COR-L47 (cell line): Measurements from ENCODE around the gene LINC00632.

Source experiments
- DNase-seq: peaks from one replicate; lab custom pipeline; 2025; lab: John Stamatoyannopoulos, UW

The LINC00632 gene

DNA sequence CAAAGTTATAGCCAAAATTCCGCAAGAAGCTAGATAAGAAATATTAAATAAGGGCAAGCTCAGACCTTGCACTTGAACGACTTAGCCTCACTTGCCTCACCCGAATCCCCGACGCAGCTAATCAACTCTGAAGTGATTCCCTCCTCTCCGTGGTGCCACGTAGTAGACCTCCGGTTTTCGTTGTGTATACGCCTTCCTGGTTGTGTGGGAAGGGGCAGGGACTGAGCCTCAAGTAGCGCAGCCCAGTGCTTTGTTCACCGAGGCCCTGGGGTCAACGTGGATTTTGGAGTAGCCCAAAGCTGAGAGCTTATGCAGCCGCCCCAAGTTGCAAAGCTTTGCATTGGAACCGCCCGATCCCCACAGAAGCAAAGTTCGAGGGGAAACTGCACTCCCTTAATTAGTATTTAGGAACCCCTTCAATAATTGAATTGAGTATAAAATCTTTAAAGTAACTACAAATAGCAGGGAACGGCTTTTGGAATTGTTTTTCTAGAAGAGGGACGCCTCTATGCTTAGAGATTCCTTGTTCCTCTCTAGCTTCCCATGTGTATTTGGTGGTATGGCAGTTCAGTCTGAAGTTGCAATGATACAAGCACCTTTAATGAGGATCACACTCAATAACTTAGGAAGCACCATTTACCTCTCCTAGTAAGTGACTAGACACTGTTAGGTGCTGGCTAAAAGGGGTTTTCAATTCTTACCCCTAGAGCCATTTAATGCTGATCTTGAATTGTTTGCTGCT is 55.7 kb downstream of the LINC00632 start:
- no peak for DNase-seq

DNA sequence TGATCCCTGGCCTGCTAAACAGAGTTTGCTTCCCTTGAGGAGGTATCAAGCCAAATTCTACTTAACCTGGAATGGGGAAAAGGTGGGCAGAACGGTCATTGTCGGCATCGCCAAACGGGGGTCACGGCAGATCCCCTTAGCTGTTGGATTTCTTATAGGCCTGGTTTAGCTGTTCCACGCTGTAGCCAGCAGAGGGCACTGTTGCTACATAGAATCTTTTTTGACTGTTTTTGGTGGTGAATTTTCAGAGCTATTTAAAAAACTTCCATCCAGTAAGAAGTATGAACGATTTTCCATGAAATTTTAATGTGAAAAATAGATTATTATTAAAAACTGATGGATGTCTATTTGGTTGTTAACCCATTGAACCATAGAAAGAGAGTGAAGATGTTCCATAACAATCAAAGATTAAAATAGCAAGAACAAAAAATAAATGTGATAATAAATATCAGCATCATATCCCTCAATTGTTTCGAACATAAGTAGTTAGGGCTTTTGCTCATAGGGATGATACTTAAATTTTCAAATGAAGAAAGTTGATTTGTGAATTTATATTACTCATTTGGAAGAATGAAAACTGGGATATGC is 56.6 kb downstream of the LINC00632 start:
- no peak for DNase-seq

DNA sequence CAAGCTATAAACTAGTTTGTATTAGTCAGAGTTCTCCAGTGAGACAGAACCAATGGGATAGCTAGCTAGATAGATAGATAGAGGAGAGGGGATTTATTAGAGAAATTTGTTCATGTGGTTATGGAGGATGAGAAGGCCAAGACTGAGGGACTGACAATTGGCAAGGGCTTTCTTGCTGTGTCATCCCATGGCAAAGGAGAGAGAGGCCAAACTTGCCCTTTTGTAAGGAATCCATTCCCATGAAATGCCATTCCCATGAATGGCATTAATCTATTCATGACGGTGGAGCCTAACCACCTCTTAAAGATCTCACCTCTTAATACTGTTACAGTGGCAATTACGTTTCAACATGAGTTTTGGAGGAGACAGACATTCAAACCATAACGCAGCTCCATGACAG is 58.1 kb downstream of the LINC00632 start:
- no peak for DNase-seq

- DNase-seq: no peak
Measured at GRCh38 chrX:140775211-140775610, 65.7 kb downstream of the LINC00632 start.

GRCh38 chrX:140776320-140776719 is 66.8 kb downstream of the LINC00632 start:
- no peak for DNase-seq

- DNase-seq: no peak
Measured at GRCh38 chrX:140794642-140795041, 85.1 kb downstream of the LINC00632 start.

DNA sequence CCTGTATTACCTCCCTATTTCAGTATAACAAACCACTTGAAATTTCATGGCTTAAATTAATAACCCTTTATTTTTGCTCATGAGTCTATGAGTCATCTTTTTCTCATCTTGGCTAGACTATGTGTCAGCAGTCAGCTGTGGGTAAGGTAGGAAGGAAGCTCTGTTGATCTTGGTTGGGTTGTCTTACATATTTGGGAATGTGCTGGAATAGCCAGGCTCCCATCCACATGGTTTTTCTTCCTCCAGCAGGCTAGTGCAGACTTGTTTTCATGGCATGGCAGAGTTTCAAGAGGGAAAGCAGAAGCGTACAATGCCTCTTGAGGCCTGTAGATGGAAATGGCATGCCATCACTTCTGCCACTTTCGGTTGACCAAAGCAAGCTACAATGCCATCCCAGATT is 89.7 kb downstream of the LINC00632 start:
- DNase-seq: no peak

DNA sequence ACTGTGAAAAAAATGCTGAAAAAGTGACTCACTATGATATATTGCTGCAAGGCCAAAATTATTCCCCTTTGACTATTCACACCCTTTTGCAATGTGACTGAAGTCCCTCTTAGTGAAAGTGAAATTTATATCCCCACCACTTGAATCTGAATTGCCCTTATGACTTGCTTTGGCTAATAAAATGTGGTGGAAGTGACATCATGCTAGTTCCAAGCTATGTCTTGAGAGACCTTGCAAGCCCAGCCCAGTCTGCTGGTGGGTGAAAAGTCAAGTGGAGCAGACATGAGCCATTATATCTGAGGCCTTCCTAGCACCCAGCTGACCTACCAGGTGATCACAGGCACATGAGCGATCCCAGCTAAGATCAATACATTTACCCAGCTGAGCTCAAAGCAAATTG is 94.7 kb downstream of the LINC00632 start:
- DNase-seq: no peak

DNA sequence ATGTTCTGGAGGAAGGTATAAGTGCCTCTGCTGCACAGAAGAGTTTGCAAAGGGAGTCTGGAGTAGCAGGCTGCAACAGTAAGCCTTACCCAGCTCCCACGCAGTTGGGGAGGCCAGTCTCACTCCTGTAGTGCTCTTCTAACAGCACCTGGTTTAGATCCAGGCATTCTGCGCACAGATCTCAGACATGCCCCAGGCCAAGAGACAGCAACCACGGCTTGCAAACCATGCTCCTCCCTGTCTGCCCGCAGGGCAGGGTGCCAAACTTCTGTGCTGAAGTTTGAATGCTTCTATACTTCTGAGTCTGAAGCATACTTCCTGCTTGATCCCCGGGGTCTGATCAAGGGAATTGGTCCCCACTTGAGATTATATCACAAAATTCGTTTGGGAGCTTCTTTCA is 106.3 kb downstream of the LINC00632 start:
- DNase-seq: no peak

- no peak for DNase-seq
Measured at GRCh38 chrX:140817943-140818342, 108.4 kb downstream of the LINC00632 start.

GRCh38 chrX:140821280-140821679 is 111.7 kb downstream of the LINC00632 start:
- no peak for DNase-seq

GRCh38 chrX:140822184-140822583 is 112.6 kb downstream of the LINC00632 start:
- DNase-seq: no peak

GRCh38 chrX:140822861-140823260 is 113.3 kb downstream of the LINC00632 start:
- no peak for DNase-seq

DNA sequence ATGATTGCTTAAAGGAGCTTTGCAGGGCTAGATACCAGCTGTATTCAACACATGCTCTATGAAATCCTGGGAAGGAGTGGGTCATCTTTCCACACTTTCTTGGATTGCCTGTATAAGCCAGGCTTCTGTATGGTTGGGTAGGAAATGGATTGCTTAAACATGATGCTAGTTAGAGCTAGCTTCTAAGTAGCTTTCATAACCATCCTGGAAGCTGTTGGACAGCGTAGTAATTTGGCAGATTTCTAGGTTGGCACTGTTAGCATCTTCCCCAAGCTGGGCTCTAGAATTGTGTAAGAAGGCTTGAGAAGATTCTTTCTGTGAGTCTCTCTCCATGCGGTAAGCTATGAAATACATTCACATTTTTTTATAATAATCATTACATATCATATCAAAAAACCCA is 127.3 kb downstream of the LINC00632 start:
- DNase-seq: no peak
